ENCODE data around the gene MRPS35.

Gene MRPS35

GRCh38 chr12:27772328-27773049 lies 61.9 kb downstream of the MRPS35 start:
- DNase-seq (ENCODE audit: low spot score) = no peak

GRCh38 chr12:27777141-27777540 lies 66.5 kb downstream of the MRPS35 start:
- DNase-seq (ENCODE audit: low spot score) = no peak

DNA sequence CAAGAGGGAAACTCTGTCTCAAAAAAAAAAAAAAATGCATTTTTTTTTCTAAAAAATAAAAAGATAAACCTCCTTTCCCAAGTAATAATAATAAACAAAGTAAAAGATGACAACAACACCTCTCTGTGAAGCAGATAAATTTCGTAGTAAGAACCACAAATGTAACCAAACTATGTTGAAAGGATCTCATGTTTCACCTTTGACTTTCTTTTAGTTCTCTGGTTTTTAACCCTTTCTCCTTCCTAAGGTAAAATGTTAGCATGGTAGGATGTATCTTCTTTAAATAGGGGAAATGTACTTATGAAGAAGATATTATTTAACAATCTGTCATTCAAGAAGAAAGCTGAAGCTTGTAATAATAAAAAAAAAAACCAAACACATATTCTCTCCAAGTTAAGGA lies 67.6 kb downstream of the MRPS35 start:
- DNase-seq (ENCODE audit: low spot score) = no peak

- DNase-seq (ENCODE audit: low spot score) = no peak
These were observed 68.8 kb downstream of the MRPS35 start for GRCh38 chr12:27779416-27779919.

DNA sequence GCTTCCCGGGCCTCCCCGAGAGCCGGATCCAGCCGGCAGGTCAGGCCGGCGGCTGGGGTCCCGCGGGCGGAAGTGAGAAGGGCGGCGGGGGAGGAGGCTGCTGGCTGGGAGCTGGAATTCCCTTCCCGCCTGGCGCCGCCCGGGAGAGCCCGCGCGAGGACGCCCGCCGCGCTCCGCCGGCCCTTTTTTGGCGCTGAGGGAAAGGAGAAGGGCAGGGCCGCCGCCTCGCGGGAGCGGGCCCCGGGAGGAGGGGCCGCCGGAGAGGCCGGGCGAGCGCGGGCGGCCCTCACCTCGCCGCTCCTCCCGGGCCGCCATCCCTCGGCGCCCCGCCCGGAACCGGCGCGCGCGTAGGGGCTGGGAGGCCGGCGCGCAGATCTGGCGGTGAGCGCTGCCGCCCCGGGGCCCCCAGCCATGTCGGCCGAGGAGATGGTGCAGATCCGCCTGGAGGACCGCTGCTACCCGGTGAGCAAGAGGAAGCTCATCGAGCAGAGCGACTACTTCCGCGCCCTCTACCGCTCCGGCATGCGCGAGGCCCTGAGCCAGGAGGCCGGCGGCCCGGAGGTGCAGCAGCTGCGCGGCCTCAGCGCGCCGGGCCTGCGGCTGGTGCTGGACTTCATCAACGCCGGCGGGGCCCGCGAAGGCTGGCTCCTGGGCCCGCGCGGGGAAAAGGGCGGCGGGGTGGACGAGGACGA lies 69.4 kb downstream of the MRPS35 start, which contains the start of the genes KLHL42 and MANSC4:
Gene KLHL42, plus strand, starts transcription at position 314 of the 692 bp plus-strand sequence. Its CDS starts 98 bp downstream, at position 412.
Gene MANSC4, minus strand, starts transcription at position 317 of the 692 bp plus-strand sequence. CDS start 8,960 bp downstream, outside the sequence.
- DNase-seq (ENCODE audit: low spot score) = peak; percentile 76

DNA sequence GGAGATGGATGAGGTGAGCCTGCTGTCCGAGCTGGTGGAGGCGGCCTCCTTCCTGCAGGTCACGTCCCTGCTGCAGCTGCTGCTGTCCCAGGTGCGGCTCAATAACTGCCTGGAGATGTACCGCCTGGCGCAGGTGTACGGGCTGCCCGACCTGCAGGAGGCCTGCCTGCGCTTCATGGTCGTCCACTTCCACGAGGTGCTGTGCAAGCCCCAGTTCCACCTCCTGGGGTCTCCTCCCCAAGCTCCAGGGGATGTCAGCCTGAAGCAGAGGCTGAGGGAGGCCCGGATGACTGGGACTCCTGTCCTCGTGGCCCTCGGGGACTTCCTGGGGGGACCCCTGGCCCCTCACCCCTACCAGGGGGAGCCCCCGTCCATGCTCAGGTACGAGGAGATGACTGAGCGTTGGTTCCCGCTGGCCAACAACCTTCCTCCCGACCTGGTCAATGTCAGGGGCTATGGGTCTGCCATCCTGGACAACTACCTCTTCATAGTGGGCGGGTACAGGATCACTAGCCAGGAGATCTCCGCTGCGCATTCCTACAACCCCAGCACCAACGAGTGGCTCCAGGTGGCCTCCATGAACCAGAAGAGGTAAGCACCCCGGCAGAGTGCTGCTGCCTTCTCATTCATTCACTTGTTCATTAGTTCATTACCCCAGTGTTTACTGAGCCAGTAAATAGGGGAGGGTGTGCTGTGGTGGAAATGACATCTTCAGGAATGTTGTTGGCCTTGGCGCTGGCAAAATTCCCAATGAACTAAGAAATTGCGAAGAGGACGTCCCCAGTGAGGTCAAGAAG lies 70.2 kb downstream of the MRPS35 start:
- peak; percentile 35 for DNase-seq (ENCODE audit: low spot score)

DNA sequence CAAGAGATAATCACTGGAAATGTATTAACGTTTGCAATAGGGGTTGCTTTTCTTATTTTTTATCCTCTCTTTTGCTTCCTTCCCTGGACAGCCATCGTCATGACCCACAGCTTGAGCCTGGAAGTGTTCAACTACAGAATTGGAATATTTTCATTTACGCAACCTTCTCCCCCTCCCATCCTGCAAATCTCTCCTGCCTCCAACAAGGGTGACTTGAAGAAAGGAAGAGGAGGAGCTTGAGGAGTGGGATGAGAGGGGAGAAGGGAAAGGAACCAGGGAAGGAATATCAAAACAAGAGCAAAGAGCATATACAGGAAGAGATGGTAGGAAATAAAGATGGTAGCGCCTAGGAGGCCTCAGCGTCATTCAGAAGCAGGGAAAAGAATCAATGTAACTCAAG lies 71.0 kb downstream of the MRPS35 start:
- no peak for DNase-seq (ENCODE audit: low spot score)

DNA sequence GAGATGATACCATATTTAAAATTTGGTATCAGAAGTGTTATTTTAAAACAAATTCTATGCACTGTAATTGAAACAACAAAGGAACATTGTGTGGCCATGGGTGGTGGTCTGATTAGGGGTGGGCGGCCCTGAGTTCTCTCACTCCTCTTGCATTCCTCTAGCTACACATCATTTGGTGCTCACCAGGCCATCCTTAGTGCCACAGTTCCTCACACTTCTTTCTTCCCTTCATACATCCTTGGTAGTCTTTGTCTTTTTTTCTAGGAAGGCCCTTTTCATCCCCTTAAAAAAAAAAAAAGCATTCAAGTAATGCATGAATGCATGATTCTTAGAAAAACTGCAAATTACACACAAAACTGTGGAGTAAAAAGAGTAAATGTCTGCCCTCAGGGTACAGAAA lies 71.8 kb downstream of the MRPS35 start:
- DNase-seq (ENCODE audit: low spot score) = no peak

GRCh38 chr12:27785882-27786570 lies 75.4 kb downstream of the MRPS35 start:
- DNase-seq (ENCODE audit: low spot score) = peak; percentile 37

GRCh38 chr12:27787559-27787958 lies 76.9 kb downstream of the MRPS35 start:
- peak; percentile 22 for DNase-seq (ENCODE audit: low spot score)

GRCh38 chr12:27790179-27790578 lies 79.5 kb downstream of the MRPS35 start:
- DNase-seq (ENCODE audit: low spot score) = no peak

DNA sequence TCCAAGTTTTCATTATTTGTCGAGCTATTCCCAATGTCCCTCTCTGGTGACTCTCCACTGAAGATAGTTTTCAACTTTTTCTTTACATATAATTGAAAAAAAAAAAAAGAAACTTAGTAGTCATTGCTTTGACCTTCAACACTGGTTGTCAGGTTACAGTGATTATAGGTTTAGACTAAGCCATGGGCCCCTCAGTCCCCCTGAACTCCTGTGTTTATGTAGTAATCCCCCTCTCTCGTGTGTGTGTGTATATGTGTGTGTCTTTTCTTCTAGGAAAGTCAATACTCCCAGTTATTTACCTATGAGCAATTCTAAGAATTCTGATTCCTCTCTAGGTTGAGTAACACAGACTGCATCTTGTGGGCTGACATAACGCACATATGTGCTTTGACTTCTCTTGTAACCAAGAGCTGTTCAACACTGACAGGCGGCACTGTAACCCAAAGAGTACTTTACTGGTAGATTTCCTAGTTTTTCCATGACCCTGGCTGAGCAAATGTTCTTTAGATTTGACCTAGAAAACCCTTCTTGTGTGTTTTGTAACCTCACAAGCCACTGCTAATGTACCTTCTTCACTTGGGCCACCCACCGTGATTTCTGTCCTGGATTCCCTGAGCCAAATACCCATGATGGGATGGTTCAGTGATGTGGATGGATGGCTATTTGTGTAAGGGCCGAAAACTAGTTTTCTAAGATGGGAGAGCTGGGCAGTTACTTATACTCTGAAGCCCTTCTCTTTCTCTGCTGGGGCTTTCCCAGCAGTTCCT lies 84.4 kb downstream of the MRPS35 start:
- DNase-seq (ENCODE audit: low spot score) = no peak

GRCh38 chr12:27796128-27796527 lies 85.5 kb downstream of the MRPS35 start:
- DNase-seq (ENCODE audit: low spot score) = no peak

- DNase-seq (ENCODE audit: low spot score) = no peak
These were observed 86.8 kb downstream of the MRPS35 start for GRCh38 chr12:27797301-27798025.

- DNase-seq (ENCODE audit: low spot score) = no peak
These were observed 90.2 kb downstream of the MRPS35 start for GRCh38 chr12:27800819-27801218.

GRCh38 chr12:27801630-27802029 lies 91.0 kb downstream of the MRPS35 start:
- no peak for DNase-seq (ENCODE audit: low spot score)

GRCh38 chr12:27802511-27802910 lies 91.9 kb downstream of the MRPS35 start:
- no peak for DNase-seq (ENCODE audit: low spot score)

GRCh38 chr12:27802936-27803335 lies 92.3 kb downstream of the MRPS35 start:
- no peak for DNase-seq (ENCODE audit: low spot score)

DNA sequence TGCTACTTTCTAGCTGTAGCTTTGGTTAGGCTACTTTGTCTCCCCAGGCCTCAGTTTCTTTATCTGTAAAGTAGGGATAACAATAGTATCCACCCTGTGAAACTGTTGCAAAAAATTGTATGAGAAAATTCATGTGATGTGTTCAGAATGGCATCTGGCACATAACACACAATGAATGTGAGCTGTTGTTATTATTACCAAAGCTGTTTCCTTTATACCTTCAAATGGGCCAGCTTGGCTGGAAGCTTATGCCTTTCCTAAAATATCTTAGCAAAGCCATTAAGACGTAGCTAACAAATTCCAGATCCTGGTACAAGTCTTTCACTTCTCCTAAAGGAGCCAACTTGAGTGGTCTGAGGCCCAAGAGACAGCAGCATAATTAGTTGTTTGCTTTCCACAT lies 94.6 kb downstream of the MRPS35 start:
- no peak for DNase-seq (ENCODE audit: low spot score)
